ENCODE measurements around the gene SMCO1.

GRCh38 chr3:196525141-196525540 is 10.0 kb upstream of the SMCO1 start:
- TF ChIP-seq POLR2A (IDR thresholded peaks at IDR 0.05; ENCODE audit: low read depth, low read length) (no peak), POLR2AphosphoS5 (IDR thresholded peaks at IDR 0.05; ENCODE audit: low read depth, low read length) (no peak), TAF1 (IDR thresholded peaks at IDR 0.05; ENCODE audit: borderline replicate concordance, low read depth, low read length) (no peak)
